ENCODE measurements around the gene YWHAH. TPM values are rescaled to one million over a fixed set of nuclear protein-coding genes. Genes with fewer than 3 reads are reported as not detected.

The YWHAH gene
- total RNA-seq, 1 donor from 2014 or later, result 67.2 TPM

GRCh38 chr22:31899669-31900068, 44.7 kb upstream of the YWHAH start:
- Histone ChIP-seq H3K9me3 (replicated peaks) (no peaks in the 10 kb centered on the region), H3K36me3 (peaks cover 44% of the 10 kb centered on the region), H3K27ac (replicated peaks) (no peak overlapping the region), H3K4me3 (no peak overlapping the region), H3K27me3 (ENCODE audit: low read depth) (no peaks in the 10 kb centered on the region), H3K4me1 (no peaks in the 10 kb centered on the region)
- TF ChIP-seq CTCF (IDR thresholded peaks at IDR 0.05; ENCODE audit: borderline replicate concordance), result no peak
- DNase-seq, result no peak
- intact Hi-C loops (cut with micrococcal nuclease), result no loop called here

- Histone ChIP-seq H3K36me3 (peaks cover 37% of the 10 kb centered on the region), H3K4me1 (no peaks in the 10 kb centered on the region), H3K9me3 (replicated peaks) (no peaks in the 10 kb centered on the region), H3K4me3 (no peak overlapping the region), H3K27me3 (ENCODE audit: low read depth) (no peaks in the 10 kb centered on the region), H3K27ac (replicated peaks) (no peak overlapping the region)
- intact Hi-C loops (cut with micrococcal nuclease), result no loop called here
- no peak for DNase-seq
- TF ChIP-seq CTCF (IDR thresholded peaks at IDR 0.05; ENCODE audit: borderline replicate concordance), result no peak
Measured at GRCh38 chr22:31901388-31902137, 42.8 kb upstream of the YWHAH start.

- intact Hi-C loops (cut with micrococcal nuclease), result no loop called here
- no peak for TF ChIP-seq CTCF (IDR thresholded peaks at IDR 0.05; ENCODE audit: borderline replicate concordance)
- DNase-seq, result no peak
Measured at GRCh38 chr22:31904651-31905050, 39.7 kb upstream of the YWHAH start.

GRCh38 chr22:31905356-31905755, 39.0 kb upstream of the YWHAH start:
- Histone ChIP-seq H3K4me1 (no peaks in the 10 kb centered on the region), H3K27ac (replicated peaks) (no peak overlapping the region), H3K4me3 (no peak overlapping the region), H3K27me3 (ENCODE audit: low read depth) (no peaks in the 10 kb centered on the region), H3K36me3 (peaks cover 37% of the 10 kb centered on the region), H3K9me3 (replicated peaks) (no peaks in the 10 kb centered on the region)
- intact Hi-C loops (cut with micrococcal nuclease), result no loop called here
- DNase-seq, result no peak
- TF ChIP-seq CTCF (IDR thresholded peaks at IDR 0.05; ENCODE audit: borderline replicate concordance), result no peak

More at GRCh38 chr22:31904651-31905050, 39.7 kb upstream of the YWHAH start:
- Histone ChIP-seq H3K36me3 (peaks cover 35% of the 10 kb centered on the region), H3K9me3 (replicated peaks) (no peaks in the 10 kb centered on the region), H3K4me1 (no peaks in the 10 kb centered on the region), H3K27me3 (ENCODE audit: low read depth) (no peaks in the 10 kb centered on the region), H3K27ac (replicated peaks) (no peak overlapping the region), H3K4me3 (no peak overlapping the region)

- H3K4me1 ChIP-seq, result no peaks in the 10 kb centered on the region
- TF ChIP-seq CTCF (IDR thresholded peaks at IDR 0.05; ENCODE audit: borderline replicate concordance), result no peak
- no peak overlapping the region for H3K4me3 ChIP-seq
- H3K36me3 ChIP-seq, result peaks cover 41% of the 10 kb centered on the region
- H3K27ac ChIP-seq (replicated peaks), result no peak overlapping the region
- intact Hi-C loops (cut with micrococcal nuclease), result no loop called here
- H3K9me3 ChIP-seq (replicated peaks), result no peaks in the 10 kb centered on the region
- H3K27me3 ChIP-seq (ENCODE audit: low read depth), result no peaks in the 10 kb centered on the region
- no peak for DNase-seq
Measured at GRCh38 chr22:31906086-31906485, 38.2 kb upstream of the YWHAH start.
